Naive B cell (primary cell): ENCODE measurements around the gene HIF1AN. TPM values are rescaled to one million over a fixed set of nuclear protein-coding genes. Genes with fewer than 3 reads are reported as not detected.
A peak's percentile ranks its signal among the peaks of the same experiment; 100 is the strongest.
"Not testable (repeated sequence)": the region's sequence is repeated elsewhere in the genome, so short reads cannot be mapped to it uniquely, and the experiment has no call there.

Experiments
- ATAC-seq, 2 donors: fragments of 150-1000 bp; cut with Tn5 transposase; 2 replicates each; pipeline ENCODE4 v1.10.0; 2021; ENCODE audit warnings: low read depth in 2 of 2, mild to moderate bottlenecking in 2 of 2, moderate library complexity in 2 of 2
- DNase-seq: peaks from one replicate; pipeline ENCODE4 v3.0.0; 2022
- H3K27ac Mint-ChIP-seq, 6 donors: one replicate each; pipeline ENCODE4 v1.8.0; 2020 to 2022; ENCODE audit warnings: mild to moderate bottlenecking in 6 of 6, mixed read lengths in 6 of 6, moderate library complexity in 5 of 6, inconsistent platforms in 2 of 6
- H3K27me3 Mint-ChIP-seq, 3 donors: one replicate each; pipeline ENCODE4 v1.8.0; 2021 to 2022; ENCODE audit warnings: mixed read lengths in 3 of 3, mild to moderate bottlenecking in 1 of 3
- H3K36me3 Mint-ChIP-seq, 2 donors: one replicate each; pipeline ENCODE4 v1.8.0; 2020 to 2022; ENCODE audit warnings: mixed read lengths in 2 of 2, inconsistent platforms in 1 of 2, mild to moderate bottlenecking in 1 of 2
- H3K4me1 Mint-ChIP-seq, 3 donors: one replicate each; pipeline ENCODE4 v1.8.0; 2020 to 2022; ENCODE audit warnings: mixed read lengths in 3 of 3, inconsistent platforms in 1 of 3, mild to moderate bottlenecking in 1 of 3, moderate library complexity in 1 of 3
- H3K4me3 Mint-ChIP-seq, 8 donors: one replicate each; pipeline ENCODE4 v1.8.0; 2020 to 2022; ENCODE audit warnings: mild to moderate bottlenecking in 8 of 8, mixed read lengths in 8 of 8, moderate library complexity in 8 of 8, inconsistent platforms in 2 of 8
- H3K9me3 Mint-ChIP-seq, 7 donors: one replicate each; pipeline ENCODE4 v1.8.0; 2020 to 2022; ENCODE audit warnings: mixed read lengths in 7 of 7, mild to moderate bottlenecking in 5 of 7, inconsistent platforms in 2 of 7, moderate library complexity in 1 of 7
- polyA plus RNA-seq, 6 donors: library from polyadenylated mRNA; unstranded; fragments of 300-500 nt; fragmentation: Illumina TruSeq; gene quantifications; one replicate each; pipeline ENCODE4 v1.2.3, GENCODE V29; 2021; ENCODE audit warnings: low read depth in 6 of 6

HIF1AN gene
- polyA plus RNA-seq, 6 donors from 2014 or later: 23.2 to 36.1 (median 29.3) TPM

DNA sequence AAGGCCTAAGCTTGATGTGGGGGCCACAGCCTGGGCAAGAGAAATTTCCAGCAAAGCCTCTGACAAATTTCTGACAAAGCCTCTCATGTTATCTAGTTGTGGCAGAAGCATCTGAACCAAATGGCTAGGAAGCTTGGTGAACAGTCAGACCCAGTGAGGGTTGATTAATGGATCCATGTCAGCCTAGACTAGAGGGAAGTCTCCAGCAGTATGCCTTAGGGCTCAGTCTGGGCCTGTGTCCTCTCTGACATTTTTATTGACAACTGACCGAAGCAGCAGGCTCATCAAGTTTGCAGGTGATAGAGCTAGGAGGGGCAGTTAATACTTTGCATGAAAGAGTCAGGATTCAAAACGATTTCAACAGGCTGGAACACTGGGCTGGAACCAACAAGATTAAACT lies 25.3 kb downstream of the HIF1AN start:
- ATAC-seq (no peak), DNase-seq (no peak)
- peaks cover 14 to 19% (median 18%) of the 10 kb centered on the region in 3 donors for H3K4me1 Mint-ChIP-seq
- peaks cover 8 to 39% (median 14%) of the 10 kb centered on the region in 3 donors for H3K27me3 Mint-ChIP-seq
- no peak overlapping the region for H3K27ac Mint-ChIP-seq
- H3K4me3 Mint-ChIP-seq: peak overlapping the region in 3 of 8 donors; percentile 39 to 74 (median 52)
- H3K36me3 Mint-ChIP-seq: peaks cover 3 to 8% of the 10 kb centered on the region in 2 donors
- H3K9me3 Mint-ChIP-seq: no peaks in the 10 kb centered on the region

DNA sequence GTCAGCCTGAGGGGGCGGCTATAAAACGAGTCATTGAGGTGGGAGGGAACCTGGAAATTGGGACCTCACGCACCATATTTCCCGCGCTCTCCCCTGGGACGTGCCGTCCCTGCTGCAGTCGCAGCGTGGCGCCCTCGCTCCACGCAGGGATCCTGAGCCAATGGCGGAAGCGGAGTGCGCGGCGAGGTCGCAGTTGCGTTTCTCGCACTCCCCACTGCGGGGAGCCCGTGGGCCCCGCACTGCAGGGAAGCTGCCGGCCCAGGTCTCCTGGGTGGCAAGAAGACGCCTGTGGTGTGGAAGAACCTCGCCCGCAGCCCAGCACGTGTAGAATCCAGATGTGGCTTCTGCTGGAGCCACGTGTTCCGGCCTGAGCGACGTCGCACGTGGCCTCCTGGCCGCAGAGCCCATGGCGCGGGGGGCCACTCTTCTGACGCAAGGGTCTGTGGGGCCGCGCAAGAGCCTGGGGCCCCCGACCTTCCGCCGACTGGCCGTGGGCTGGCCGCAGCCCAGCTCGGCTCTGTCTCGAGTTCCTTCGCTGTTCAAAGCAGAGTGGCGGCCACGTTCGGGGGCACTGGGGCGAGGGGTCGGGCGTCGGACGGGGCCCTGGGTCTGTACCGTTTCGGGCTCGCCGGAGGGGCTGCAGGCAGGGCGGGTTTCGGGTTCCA lies 26.4 kb downstream of the HIF1AN start:
- Mint-ChIP-seq H3K27ac (no peak overlapping the region), H3K4me1 (peaks cover 14 to 19% (median 18%) of the 10 kb centered on the region in 3 donors), H3K36me3 (peaks cover 0 to 7% of the 10 kb centered on the region in 2 donors), H3K4me3 (peak overlapping the region; percentile 45 to 81 (median 54)), H3K9me3 (no peaks in the 10 kb centered on the region), H3K27me3 (peaks cover 8 to 49% (median 14%) of the 10 kb centered on the region in 3 donors)
- ATAC-seq: peak; percentile 93
- DNase-seq: peak; percentile 65

DNA sequence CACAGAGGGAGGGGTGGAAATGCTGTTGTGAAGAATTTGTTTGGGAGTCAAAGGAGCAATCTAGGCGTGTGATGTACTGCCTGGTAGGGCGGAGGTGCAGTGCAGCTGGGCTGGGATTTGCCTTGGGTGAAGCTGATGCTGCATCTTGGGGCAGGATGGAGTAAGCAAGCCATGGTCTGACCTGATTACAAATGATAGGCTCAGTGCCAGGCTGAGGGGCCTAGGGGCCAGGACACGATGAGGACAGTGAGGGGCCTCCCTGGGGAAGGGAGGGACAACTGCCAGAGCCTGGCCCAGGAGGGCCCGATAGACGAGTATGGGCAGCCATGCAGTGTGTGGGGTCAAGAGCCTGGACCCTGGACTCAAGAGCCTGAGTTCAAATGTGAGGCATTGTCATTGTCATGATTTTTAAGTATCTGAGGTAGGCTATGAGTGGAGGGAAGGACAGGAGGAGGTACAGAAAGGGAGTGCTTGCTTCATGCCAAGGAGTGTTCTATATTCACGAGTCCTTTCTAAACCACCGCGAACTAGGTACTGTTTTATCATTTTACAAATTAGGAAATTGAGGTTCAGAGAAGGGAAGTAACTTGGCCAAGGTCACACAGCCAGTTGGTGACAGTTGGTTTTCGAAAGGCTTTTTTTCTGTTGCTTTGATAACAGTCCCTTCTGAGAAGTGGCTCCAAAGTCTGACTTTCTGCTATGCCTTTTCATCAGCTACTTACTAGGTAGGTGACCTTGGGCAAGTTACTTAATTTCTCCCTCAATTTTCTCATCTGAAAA lies 29.7 kb downstream of the HIF1AN start:
- Mint-ChIP-seq H3K36me3 (peaks cover 0 to 6% of the 10 kb centered on the region in 2 donors), H3K9me3 (no peaks in the 10 kb centered on the region), H3K4me3 (no peak overlapping the region), H3K27ac (no peak overlapping the region), H3K27me3 (peaks cover 8 to 50% (median 14%) of the 10 kb centered on the region in 3 donors), H3K4me1 (peaks cover 14 to 18% (median 14%) of the 10 kb centered on the region in 3 donors)
- ATAC-seq: no peak
- DNase-seq: no peak

DNA sequence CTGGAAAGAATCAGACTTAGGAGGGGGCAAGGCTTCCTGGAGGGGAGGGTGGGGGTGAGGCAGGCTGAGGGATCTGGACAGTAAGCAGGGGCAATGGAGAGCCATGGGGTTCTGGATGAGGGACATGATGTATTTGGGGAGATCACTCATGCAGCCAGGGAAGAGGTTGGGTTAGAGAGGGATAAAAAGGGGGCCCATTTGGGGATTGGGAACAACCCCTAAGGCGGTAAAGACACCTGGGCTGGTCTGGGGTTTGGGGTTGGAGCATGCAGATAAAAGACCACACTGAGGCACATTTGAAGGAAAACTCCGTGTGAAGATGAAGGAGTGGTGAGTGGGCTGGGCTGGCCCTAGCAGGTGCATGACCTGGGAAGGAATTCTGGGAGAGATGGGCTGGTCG lies 30.8 kb downstream of the HIF1AN start:
- DNase-seq (no peak), ATAC-seq (no peak)
- peaks cover 10 to 14% (median 12%) of the 10 kb centered on the region in 3 donors for H3K4me1 Mint-ChIP-seq
- no peaks in the 10 kb centered on the region for H3K9me3 Mint-ChIP-seq
- no peak overlapping the region for H3K27ac Mint-ChIP-seq
- peaks cover 1 to 42% (median 8%) of the 10 kb centered on the region in 3 donors for H3K27me3 Mint-ChIP-seq
- H3K4me3 Mint-ChIP-seq: no peak overlapping the region
- peaks cover 0 to 6% of the 10 kb centered on the region in 2 donors for H3K36me3 Mint-ChIP-seq

DNA sequence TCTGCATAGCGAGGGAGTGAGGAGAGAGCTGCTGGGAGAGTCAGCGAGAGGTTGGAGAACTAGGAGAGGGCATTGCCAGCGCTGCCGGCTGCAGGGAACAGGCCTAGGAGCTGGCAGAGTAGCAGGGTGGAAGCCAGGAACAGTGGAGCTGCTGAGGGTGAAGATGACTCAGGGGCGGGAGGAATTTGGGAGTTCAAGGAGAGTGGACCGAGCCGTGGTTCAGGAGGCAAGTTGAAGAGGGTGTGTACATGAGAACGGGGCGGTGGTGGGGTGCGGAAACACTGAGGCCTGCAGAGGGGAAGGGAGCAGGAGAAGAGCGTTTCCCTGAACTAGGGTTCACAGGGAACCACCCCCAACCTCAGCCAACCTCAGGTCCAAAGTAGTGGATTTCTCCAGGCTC lies 31.5 kb downstream of the HIF1AN start:
- DNase-seq (no peak), ATAC-seq (no peak)
- H3K4me1 Mint-ChIP-seq: peaks cover 7 to 10% (median 7%) of the 10 kb centered on the region in 3 donors
- H3K4me3 Mint-ChIP-seq: no peak overlapping the region
- peaks cover 0 to 37% (median 1%) of the 10 kb centered on the region in 3 donors for H3K27me3 Mint-ChIP-seq
- no peak overlapping the region for H3K27ac Mint-ChIP-seq
- peaks cover 0 to 6% of the 10 kb centered on the region in 2 donors for H3K36me3 Mint-ChIP-seq
- H3K9me3 Mint-ChIP-seq: no peaks in the 10 kb centered on the region

DNA sequence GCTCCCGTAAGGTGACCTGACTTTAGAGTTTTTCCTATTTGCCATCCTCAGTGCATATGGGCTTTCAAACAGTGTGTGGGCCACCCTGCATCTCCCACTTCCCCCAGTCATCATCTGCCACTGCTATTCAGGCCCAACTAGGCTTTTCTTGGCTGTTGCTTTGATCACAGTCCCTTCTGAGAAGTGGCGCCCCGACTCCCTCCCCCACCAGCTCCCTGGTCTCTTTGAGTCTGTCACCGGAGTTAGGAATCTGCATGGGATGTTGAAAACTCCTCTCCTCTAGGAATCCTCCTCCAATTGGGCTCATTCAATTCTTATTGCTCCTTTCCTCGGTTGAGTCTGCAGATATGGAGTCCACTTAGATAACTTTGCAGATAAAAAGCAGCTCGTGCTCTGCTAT lies 32.1 kb downstream of the HIF1AN start:
- Mint-ChIP-seq H3K4me3 (no peak overlapping the region), H3K9me3 (no peaks in the 10 kb centered on the region), H3K27ac (peak overlapping the region in 1 of 6 donors; percentile 32), H3K27me3 (peaks cover 4 to 36% (median 4%) of the 10 kb centered on the region in 3 donors), H3K4me1 (peaks cover 5 to 8% (median 6%) of the 10 kb centered on the region in 3 donors), H3K36me3 (peaks cover 0 to 6% of the 10 kb centered on the region in 2 donors)
- ATAC-seq: no peak
- no peak for DNase-seq

DNA sequence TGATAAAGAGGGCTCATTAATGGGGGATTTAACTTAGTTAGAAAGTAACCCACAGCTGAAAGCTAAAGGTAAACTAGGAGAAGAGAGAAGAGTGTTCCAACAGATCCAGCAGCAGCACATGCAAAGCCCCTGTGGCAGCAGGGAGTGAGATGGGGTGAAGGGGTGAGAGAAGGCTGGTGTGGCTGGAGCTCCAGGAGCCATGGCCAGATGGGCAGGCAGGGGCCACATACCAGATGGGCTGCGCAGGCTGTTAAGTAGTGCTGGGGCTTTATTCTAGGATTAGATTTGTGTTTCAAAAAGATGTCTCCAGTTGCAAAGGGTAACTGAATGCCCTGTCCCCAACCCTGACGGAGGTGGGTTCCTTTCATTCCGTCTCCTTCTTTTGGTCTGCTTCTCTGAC lies 33.2 kb downstream of the HIF1AN start:
- Mint-ChIP-seq H3K9me3 (no peaks in the 10 kb centered on the region), H3K4me1 (peaks cover 0 to 4% (median 0%) of the 10 kb centered on the region in 3 donors), H3K27me3 (peaks cover 11 to 32% (median 12%) of the 10 kb centered on the region in 3 donors), H3K36me3 (peaks cover 0 to 6% of the 10 kb centered on the region in 2 donors), H3K4me3 (no peak overlapping the region), H3K27ac (no peak overlapping the region)
- ATAC-seq (no peak), DNase-seq (no peak)

DNA sequence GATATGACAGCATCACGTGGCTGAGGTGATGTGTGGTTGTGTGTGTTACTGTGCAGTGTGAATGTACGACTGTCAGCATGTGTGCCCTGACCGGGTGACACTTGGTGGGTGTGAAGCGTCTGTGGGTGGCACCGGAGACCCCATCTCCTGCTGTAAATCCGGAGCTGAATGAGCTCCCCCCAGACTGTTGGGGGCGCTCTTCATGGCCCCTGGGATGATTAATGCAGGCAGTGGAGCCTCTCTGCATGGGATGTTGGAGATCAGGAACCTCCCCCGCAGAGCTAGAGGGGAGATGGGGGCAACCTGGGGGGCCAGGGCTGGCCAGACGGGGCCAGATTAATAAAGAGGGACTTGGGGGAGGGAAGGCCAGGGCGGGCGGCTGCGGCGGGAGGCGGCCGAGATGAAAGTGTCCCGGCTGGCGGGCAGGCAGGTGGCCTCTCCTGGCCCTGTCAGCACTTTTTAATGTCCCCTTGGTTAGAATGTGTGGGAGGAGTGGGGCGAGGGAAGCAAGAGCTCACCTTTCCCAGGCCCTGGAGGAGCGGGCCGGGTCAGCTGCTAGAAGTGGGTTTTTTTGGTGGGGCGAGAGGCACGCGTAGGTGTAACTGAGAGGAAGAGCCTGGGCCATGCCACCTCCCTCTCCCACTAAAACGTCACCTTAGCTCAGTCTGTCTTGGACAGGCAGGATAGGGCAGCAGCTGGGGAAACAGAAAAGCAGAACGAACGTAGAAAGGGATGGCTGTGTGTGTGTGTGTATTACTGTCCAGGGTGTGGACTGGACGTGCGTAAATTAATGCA lies 34.1 kb downstream of the HIF1AN start:
- H3K9me3 Mint-ChIP-seq: no peaks in the 10 kb centered on the region
- peaks cover 21 to 31% (median 21%) of the 10 kb centered on the region in 3 donors for H3K27me3 Mint-ChIP-seq
- H3K4me1 Mint-ChIP-seq: peaks cover 0 to 3% (median 0%) of the 10 kb centered on the region in 3 donors
- no peak overlapping the region for H3K27ac Mint-ChIP-seq
- no peak for DNase-seq
- ATAC-seq: no peak
- peaks cover 0 to 6% of the 10 kb centered on the region in 2 donors for H3K36me3 Mint-ChIP-seq
- no peak overlapping the region for H3K4me3 Mint-ChIP-seq

DNA sequence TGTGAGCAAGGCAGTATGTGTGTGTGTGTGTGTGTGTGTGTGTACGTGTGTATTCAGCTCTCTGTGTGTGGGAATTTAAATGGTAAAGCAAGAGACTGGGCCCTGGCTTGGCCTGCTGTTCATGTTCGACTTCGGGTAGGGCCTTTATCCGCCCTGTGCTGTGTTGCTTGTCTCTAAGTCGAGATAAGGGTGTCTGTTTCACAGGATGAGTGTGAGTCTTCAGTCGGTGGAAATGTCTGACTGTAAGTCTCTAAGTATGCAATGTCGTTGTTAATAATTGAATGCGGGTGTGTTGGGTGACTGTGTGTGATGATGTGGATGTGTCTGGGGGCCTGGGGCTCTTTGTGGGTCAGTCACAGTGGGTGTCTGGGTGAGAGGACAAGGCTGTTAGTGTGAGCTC lies 34.8 kb downstream of the HIF1AN start:
- peaks cover 25 to 29% (median 27%) of the 10 kb centered on the region in 3 donors for H3K27me3 Mint-ChIP-seq
- no peak for DNase-seq

DNA sequence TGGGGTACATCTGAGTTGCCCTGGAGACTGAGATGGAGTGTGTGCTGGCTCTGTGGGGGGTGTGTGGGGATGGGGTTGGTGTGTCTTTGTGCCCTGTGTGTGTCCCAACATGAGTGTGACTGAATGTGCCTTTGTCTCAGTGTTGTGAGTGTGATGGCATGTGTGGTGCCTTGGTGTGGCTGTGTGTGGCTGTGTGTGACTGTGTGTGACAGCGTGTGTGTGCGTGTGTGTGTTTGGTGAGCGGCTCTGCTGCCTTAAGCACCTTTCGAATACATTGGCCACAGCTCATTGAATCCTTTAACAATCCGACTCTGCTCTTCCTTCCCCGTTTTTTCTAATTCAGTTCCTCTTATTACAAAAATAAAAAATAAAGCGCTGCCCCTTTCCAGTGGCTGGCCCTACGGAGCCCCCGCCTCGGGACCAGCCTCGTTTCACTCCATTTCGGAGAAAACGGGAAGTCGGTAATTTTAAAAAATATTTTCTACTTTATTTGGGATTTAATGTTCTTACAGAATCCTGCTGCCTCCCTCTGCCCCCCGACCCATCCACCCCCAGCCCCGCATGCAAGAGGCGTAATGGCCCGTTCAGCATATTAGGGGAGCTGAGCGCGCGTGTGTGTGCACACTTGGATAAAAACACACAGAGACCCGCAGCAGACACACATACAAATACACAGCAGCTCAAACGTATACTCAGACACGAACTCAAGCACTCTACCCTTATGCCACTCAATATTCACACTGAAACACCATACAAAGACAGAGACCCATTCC lies 35.5 kb downstream of the HIF1AN start:
- peaks cover 28 to 35% (median 33%) of the 10 kb centered on the region in 3 donors for H3K27me3 Mint-ChIP-seq

More for the DNA sequence above, 34.8 kb downstream of the HIF1AN start:
- Mint-ChIP-seq H3K4me3 (no peak overlapping the region), H3K27ac (no peak overlapping the region), H3K36me3 (peaks cover 0 to 6% of the 10 kb centered on the region in 2 donors), H3K9me3 (no peaks in the 10 kb centered on the region), H3K4me1 (no peaks in the 10 kb centered on the region)
- no peak for ATAC-seq

DNA sequence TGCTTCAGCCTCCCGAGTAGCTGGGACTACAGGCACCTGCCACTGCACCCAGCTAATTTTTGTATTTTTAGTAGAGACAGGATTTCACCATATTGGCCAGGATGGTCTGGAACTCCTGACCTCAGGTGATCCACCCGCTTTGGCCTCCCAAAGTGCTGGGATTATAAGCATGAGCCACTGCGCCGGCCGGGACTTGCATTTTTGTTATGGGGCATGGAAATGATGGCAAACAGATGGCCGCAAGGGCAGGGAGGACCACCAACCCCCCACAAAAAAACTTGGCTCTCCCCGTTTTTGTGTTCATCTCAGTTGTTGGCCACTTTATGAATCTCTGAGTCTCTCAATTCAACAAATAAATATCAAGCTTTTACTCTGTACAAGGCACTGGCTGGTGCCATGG lies 39.4 kb downstream of the HIF1AN start:
- H3K27me3 Mint-ChIP-seq: peaks cover 43 to 73% (median 68%) of the 10 kb centered on the region in 3 donors
- not testable (repeated sequence) for H3K27ac Mint-ChIP-seq, H3K36me3 Mint-ChIP-seq, ATAC-seq, H3K9me3 Mint-ChIP-seq, H3K4me3 Mint-ChIP-seq, H3K4me1 Mint-ChIP-seq, DNase-seq

More for the DNA sequence above, 35.5 kb downstream of the HIF1AN start:
- Mint-ChIP-seq H3K9me3 (no peaks in the 10 kb centered on the region), H3K27ac (no peak overlapping the region), H3K4me1 (no peaks in the 10 kb centered on the region), H3K4me3 (no peak overlapping the region), H3K36me3 (peaks cover 0 to 5% of the 10 kb centered on the region in 2 donors)
- ATAC-seq (no peak), DNase-seq (no peak)

DNA sequence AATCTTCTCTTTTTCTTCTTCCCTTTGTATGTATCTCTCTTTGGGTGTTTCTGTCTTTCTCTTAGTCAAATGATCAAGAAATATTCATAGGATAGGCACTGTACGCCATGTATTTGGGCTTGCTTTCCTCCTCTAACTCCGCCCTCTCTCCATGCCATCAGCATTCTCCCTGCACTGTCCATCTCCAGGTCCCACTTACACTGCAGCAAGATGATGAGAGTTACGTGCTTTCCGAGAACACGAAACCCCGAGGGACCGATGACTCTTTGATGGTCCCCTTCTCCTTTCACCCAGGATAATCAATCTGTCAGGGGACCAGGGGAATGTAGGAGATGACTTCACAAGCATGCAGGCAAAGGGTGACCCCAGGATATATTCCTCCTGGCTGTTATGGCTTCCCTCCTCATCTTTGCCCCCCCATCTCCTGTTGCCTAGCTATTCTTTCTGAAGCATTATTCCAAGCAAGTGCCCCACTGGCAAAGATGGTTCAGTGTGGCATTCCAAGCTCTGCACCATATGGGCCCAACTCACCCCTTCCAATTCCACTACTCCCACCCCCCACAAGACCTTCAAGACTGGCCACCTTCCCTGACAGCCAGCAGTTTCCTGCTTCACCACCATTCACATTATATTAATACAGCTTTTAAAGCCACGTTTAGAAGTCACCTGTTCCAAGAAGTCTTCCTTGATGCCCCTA lies 40.0 kb downstream of the HIF1AN start:
- no peaks in the 10 kb centered on the region for H3K36me3 Mint-ChIP-seq
- H3K4me3 Mint-ChIP-seq: no peak overlapping the region
- no peak for ATAC-seq
- no peaks in the 10 kb centered on the region for H3K9me3 Mint-ChIP-seq
- H3K27me3 Mint-ChIP-seq: peaks cover 47 to 73% (median 69%) of the 10 kb centered on the region in 3 donors
- no peaks in the 10 kb centered on the region for H3K4me1 Mint-ChIP-seq
- no peak for DNase-seq
- H3K27ac Mint-ChIP-seq: no peak overlapping the region
